AG09309 (cell line): ENCODE data around the gene MYH15.

Experiments used
- DNase-seq: peaks from one replicate; pipeline ENCODE4 v3.0.0-alpha.2; 2010; ENCODE audit warnings: low read depth
- H3K4me3 ChIP-seq: 2 replicates; pipeline ENCODE4 v1.5.1; 2011; ENCODE audit warnings: mild to moderate bottlenecking, low read depth, low read length, moderate library complexity; ENCODE audit not compliant: control insufficient read depth
- TF ChIP-seq, protein P1 (sequence below): IDR thresholded peaks from 2 replicates; pipeline ENCODE4 v1.5.1; 2011; ENCODE audit warnings: mild to moderate bottlenecking, low read depth, low read length, inconsistent platforms; ENCODE audit not compliant: insufficient read depth, control insufficient read depth; ENCODE audit errors: missing control alignments

MYH15 gene

DNA sequence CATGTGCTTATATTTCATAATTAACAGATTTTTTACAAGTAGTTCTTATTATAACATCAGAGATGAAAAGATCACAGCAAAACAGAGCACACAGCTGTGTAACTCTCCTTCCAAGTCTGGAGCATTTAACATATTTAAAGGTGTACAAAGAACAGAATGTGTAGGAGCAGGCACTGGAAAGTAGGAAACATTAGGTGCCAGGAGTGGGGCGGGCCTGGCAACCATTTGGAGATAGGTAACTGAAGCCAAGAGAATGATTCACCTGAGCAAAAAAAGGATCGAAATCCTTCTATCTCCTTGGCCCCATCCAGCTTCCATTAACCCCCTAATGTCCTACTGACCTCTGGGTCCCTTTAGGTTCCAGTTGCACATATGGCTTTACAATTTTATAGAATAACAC is 2.3 kb upstream of the MYH15 start:
- TF ChIP-seq, protein P1, sequence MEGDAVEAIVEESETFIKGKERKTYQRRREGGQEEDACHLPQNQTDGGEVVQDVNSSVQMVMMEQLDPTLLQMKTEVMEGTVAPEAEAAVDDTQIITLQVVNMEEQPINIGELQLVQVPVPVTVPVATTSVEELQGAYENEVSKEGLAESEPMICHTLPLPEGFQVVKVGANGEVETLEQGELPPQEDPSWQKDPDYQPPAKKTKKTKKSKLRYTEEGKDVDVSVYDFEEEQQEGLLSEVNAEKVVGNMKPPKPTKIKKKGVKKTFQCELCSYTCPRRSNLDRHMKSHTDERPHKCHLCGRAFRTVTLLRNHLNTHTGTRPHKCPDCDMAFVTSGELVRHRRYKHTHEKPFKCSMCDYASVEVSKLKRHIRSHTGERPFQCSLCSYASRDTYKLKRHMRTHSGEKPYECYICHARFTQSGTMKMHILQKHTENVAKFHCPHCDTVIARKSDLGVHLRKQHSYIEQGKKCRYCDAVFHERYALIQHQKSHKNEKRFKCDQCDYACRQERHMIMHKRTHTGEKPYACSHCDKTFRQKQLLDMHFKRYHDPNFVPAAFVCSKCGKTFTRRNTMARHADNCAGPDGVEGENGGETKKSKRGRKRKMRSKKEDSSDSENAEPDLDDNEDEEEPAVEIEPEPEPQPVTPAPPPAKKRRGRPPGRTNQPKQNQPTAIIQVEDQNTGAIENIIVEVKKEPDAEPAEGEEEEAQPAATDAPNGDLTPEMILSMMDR, result no peak
- no peak for DNase-seq
- H3K4me3 ChIP-seq, result no peak overlapping the region

DNA sequence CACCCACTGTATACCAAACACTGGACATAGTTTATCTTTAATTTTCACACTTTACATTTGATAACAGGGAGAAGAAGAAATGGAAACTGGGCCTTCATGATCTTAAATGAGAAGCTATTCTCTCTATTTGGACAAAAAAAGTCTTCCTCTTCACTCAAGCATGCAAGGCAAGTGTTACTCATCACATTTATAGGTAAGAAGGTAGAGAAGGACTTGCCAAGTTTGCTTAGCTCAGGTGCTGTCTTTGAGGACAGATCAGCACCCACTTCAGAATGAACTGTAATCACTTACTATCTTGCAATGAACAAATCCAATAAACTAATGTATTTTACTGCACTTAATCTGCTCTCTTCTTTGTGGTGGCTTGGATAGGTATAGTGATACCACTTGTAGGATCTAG is 1.1 kb upstream of the MYH15 start:
- DNase-seq, result no peak
- no peak overlapping the region for H3K4me3 ChIP-seq
- TF ChIP-seq, protein P1, result no peak

DNA sequence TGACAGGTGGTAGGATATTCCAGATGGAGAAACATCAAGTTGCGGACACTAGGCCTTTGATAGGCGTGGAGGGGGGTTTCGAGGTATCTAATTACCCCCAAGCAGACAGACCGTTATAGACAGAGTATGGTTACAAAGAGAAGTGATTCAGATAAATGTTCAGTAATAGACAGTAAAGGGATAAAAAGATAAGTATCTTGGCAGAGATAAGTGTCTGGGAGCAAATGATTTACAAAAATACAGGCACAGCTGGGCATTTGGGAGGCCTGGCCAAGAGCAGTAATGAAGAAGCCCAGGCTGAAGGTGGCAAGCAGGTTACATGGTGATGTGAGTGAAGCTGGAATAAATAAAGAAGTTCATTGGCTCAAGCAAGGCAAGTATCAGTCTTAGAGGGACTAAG is 659 bp upstream of the MYH15 start:
- TF ChIP-seq, protein P1, result no peak
- H3K4me3 ChIP-seq, result no peak overlapping the region
- DNase-seq, result no peak

DNA sequence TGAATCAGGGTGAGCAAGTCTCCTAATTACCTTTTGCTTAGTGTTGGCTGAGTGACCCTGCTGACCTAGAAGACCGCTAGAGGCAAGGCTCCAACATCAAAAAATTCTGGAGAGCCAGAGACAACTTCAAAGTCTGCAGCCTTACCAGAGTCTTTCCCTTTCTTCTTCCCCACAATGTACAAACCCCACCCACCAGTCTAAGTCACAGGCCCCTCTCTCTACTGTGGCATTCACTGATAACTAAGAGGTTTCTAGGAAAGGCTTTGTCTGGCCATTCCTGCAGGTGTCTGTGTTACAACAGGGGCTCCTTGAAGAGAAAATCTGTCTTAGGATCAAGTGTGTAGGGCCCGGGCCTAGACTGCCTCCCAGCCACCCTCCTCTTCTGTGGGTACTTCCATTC is 525 bp downstream of the MYH15 start:
- TF ChIP-seq, protein P1, result no peak
- H3K4me3 ChIP-seq, result no peak overlapping the region
- no peak for DNase-seq

DNA sequence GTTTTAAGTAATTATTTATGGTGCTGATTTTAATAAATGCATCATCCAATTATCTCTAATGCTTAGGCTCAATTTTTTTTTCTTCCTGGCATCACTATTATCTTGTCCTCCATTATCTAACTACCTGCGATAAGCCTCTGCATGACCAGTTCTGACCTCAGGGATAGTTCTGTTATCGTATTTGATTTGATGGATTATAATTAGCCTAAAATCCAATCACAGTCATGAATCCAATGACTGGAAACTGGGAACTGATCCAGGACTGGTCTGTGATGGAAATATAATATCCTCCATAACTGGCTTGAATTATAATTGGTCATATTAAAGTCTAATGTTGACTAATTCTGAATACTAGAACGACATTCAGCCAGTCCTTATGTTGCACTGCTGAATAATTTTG is 1.1 kb downstream of the MYH15 start:
- TF ChIP-seq, protein P1, result no peak
- no peak for DNase-seq
- H3K4me3 ChIP-seq, result no peak overlapping the region

DNA sequence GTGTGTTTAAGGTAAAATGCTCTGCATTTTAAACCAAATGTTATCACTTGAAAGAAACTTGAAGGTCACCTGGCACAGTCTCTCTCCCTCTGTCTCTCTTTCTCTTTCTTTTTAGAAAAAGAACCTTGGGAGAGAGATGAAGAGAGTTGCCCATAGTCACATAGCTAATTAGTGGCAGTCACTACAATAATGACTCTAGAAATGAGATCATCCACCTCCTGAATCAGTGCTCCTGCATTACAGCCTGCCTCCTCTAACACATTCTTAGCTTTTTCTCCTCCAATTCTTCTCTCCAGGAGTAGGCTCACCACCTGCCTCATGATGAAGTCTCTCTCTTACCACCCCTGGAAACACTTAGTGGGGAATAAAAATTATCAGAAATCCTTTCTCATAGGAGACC is 2.5 kb downstream of the MYH15 start:
- no peak for DNase-seq
- TF ChIP-seq, protein P1, result no peak
- H3K4me3 ChIP-seq, result no peak overlapping the region

DNA sequence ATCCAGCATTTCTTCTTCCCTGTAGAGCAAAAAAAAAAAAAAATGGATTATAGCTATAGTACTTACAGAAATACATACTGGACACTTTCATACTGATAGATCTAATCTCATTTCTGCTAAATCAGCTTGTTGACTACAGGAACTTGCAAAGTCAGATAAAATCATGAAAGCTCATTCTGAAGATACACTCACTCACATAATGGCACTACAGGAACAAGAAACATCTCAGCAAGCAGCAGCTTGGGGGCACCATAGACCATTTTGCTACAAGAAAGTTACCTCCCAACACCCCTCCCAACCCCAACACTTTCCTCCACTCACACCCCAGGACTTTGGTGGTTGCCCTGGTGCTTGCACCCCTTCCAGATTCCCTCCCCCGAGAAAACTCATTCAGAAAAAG is 4.6 kb downstream of the MYH15 start:
- no peak for DNase-seq
- TF ChIP-seq, protein P1, result no peak

More for the DNA sequence above, 4.6 kb downstream of the MYH15 start:
- H3K4me3 ChIP-seq, result no peak overlapping the region
